ENCODE results near the gene ZNF296. TPM values are rescaled to one million over a fixed set of nuclear protein-coding genes. Genes with fewer than 3 reads are reported as not detected.
A peak's percentile ranks its signal among the peaks of the same experiment; 100 is the strongest.

The ZNF296 gene
- polyA plus RNA-seq, 1 experiment = 0.09 TPM

DNA sequence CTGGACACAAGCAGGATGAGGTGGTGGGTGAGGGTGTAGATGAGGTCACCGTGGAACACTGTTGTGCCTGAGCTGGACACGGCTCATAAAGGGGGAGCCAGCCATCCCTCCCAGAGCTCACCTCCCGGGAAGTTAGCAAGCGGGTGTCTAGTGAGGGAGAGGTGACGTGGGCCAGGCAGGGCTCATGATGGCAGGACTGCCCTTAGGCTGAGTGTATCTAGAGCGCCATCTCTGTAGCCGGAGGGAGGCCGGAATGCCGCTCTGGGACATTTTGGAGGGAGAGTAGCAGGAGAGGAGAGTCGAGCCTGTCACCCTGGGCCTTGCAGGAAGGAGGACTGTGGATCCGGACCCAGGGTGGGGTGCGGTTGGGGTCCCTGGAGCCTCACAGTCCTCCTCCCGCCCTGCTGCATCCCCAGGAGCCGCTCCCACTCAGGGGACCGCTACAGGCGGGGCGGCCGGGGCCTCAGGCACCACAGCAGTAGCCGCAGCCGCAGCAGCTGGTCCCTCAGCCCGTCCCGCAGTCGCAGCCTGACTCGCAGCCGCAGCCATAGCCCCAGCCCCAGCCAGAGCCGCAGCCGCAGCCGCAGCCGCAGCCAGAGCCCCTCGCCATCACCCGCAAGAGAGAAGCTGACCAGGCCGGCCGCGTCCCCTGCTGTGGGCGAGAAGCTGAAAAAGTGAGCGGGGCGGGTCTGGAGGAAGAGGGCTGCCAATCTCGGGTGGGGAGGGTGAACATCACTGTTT lies 9.2 kb downstream of the ZNF296 start:
- no peak for DNase-seq (ENCODE audit: low read depth)
- TF ChIP-seq, protein P1, sequence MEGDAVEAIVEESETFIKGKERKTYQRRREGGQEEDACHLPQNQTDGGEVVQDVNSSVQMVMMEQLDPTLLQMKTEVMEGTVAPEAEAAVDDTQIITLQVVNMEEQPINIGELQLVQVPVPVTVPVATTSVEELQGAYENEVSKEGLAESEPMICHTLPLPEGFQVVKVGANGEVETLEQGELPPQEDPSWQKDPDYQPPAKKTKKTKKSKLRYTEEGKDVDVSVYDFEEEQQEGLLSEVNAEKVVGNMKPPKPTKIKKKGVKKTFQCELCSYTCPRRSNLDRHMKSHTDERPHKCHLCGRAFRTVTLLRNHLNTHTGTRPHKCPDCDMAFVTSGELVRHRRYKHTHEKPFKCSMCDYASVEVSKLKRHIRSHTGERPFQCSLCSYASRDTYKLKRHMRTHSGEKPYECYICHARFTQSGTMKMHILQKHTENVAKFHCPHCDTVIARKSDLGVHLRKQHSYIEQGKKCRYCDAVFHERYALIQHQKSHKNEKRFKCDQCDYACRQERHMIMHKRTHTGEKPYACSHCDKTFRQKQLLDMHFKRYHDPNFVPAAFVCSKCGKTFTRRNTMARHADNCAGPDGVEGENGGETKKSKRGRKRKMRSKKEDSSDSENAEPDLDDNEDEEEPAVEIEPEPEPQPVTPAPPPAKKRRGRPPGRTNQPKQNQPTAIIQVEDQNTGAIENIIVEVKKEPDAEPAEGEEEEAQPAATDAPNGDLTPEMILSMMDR (IDR thresholded peaks at IDR 0.05; ENCODE audit: insufficient read depth, low read depth, low read length) = no peak
- H3K4me3 ChIP-seq (ENCODE audit: low read depth, low read length) = no peak overlapping the region
- ChIA-PET CTCF (no interaction called here), POLR2A (no interaction called here)
- no peaks in the 10 kb centered on the region for H3K27me3 ChIP-seq (ENCODE audit: control insufficient read depth, insufficient read depth, low read length)
- H3K36me3 ChIP-seq (ENCODE audit: control insufficient read depth, insufficient read depth, low read length) = peaks cover 37% of the 10 kb centered on the region

GRCh38 chr19:45063851-45064801 lies 12.2 kb downstream of the ZNF296 start:
- Histone ChIP-seq H3K36me3 (ENCODE audit: control insufficient read depth, insufficient read depth, low read length) (peaks cover 50% of the 10 kb centered on the region), H3K4me3 (ENCODE audit: low read depth, low read length) (no peak overlapping the region), H3K27me3 (ENCODE audit: control insufficient read depth, insufficient read depth, low read length) (no peaks in the 10 kb centered on the region)
- TF ChIP-seq, protein P1 (IDR thresholded peaks at IDR 0.05; ENCODE audit: insufficient read depth, low read depth, low read length) = no peak
- DNase-seq (ENCODE audit: low read depth) = no peak
- CTCF ChIA-PET = no interaction called here
- POLR2A ChIA-PET = no interaction called here

GRCh38 chr19:45061965-45062364 lies 14.3 kb downstream of the ZNF296 start:
- Histone ChIP-seq H3K4me3 (ENCODE audit: low read depth, low read length) (no peak overlapping the region), H3K36me3 (ENCODE audit: control insufficient read depth, insufficient read depth, low read length) (peaks cover 52% of the 10 kb centered on the region), H3K27me3 (ENCODE audit: control insufficient read depth, insufficient read depth, low read length) (no peaks in the 10 kb centered on the region)
- POLR2A ChIA-PET = no interaction called here
- TF ChIP-seq, protein P1 (IDR thresholded peaks at IDR 0.05; ENCODE audit: insufficient read depth, low read depth, low read length) = no peak
- CTCF ChIA-PET = interaction anchor here (1.1 to 2.2 kb wide), 2 partner anchors 12 to 158 kb away, joined by 3 to 9 read pairs; no protein-coding TSS in a partner anchor
- DNase-seq (ENCODE audit: low read depth) = no peak

DNA sequence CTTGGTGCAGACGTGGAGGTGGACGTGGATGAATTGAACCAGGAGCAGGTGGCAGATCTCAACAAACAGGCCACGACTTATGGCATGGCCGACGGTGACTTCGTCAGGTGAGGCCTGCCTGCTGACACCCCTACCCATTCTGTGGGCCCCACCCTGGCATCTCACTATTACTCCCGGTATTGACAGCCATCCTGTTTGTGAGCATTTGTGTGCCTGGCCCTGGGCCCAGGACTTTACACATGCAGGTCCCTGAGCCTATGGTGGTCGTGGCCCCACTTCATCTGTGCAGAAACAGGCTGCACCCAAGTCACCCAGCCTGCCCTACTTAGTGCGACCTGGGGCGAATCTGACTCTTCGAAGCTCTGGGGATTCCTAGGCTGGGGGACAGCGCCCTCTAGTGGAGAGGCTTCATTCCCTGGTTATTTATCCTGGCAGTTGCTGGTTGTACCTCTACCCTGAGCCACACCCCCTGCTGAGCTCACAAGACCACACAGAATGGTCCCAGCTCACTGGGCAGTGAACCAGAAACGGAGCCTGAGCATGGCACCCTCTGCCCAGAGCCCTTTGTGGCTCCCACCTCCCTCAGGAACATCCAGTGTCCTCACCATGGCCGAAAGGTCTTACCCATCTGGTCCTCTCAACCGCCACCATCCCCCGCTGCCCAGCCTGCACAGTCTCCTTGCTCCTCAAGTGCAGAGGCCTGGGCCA lies 16.9 kb downstream of the ZNF296 start:
- TF ChIP-seq, protein P1 (IDR thresholded peaks at IDR 0.05; ENCODE audit: insufficient read depth, low read depth, low read length) = peak; percentile 86
- H3K27me3 ChIP-seq (ENCODE audit: control insufficient read depth, insufficient read depth, low read length) = no peaks in the 10 kb centered on the region
- peaks cover 56% of the 10 kb centered on the region for H3K36me3 ChIP-seq (ENCODE audit: control insufficient read depth, insufficient read depth, low read length)
- H3K4me3 ChIP-seq (ENCODE audit: low read depth, low read length) = no peak overlapping the region
- POLR2A ChIA-PET = no interaction called here
- CTCF ChIA-PET = interaction anchor here (0.5 to 3.8 kb wide), 29 partner anchors 9 to 292 kb away, joined by 3 to 28 read pairs (median 4); partner anchors contain the start of genes CLASRP, GEMIN7, PPP1R37 and ZNF296
- no peak for DNase-seq (ENCODE audit: low read depth)

Data from BJ (cell line).